Keratinocyte (primary cell): ENCODE measurements around the gene TMEM59L. TPM values are rescaled to one million over a fixed set of nuclear protein-coding genes. Genes with fewer than 3 reads are reported as not detected.
"Not testable (repeated sequence)": the region's sequence is repeated elsewhere in the genome, so short reads cannot be mapped to it uniquely, and the experiment has no call there.

ENCODE experiments used
- DNase-seq: peaks from one replicate; pipeline ENCODE4 v3.0.0-alpha.2; 2011; ENCODE audit warnings: low read depth, missing footprints, low spot score
- FAIRE-seq: peaks from 2 replicates; lab custom pipeline; 2011; peaks lifted over from hg19 to GRCh38; lab: Jason Lieb, UNC
- H2AFZ ChIP-seq: 2 replicates; pipeline ENCODE4 v1.6.0; 2012; ENCODE audit warnings: low read length, control low read depth, inconsistent platforms; ENCODE audit not compliant: control insufficient read depth
- H3K27ac ChIP-seq: 2 replicates; pipeline ENCODE4 v1.5.1; 2011; ENCODE audit warnings: low read length; ENCODE audit not compliant: control insufficient read depth, insufficient read depth
- H3K27me3 ChIP-seq: 3 replicates; pipeline ENCODE4 v1.6.0; 2011; ENCODE audit warnings: low read length; ENCODE audit not compliant: control insufficient read depth, insufficient read depth; ENCODE audit errors: extremely low read depth
- H3K36me3 ChIP-seq, 2 experiments: 2 replicates in 1 of 2; 3 replicates in 1 of 2; pipeline ENCODE4 v1.5.1; 2011; ENCODE audit warnings: low read length in 2 of 2, mild to moderate bottlenecking in 1 of 2; ENCODE audit not compliant: control insufficient read depth in 2 of 2, insufficient read depth in 2 of 2; ENCODE audit errors: extremely low read depth in 1 of 2
- H3K4me1 ChIP-seq: 3 replicates; pipeline ENCODE4 v1.5.1; 2011; ENCODE audit warnings: low read length; ENCODE audit not compliant: control insufficient read depth, insufficient read depth; ENCODE audit errors: extremely low read depth
- H3K4me2 ChIP-seq: 3 replicates; pipeline ENCODE4 v1.6.0; 2011; ENCODE audit warnings: low read depth, low read length; ENCODE audit not compliant: control insufficient read depth, insufficient read depth; ENCODE audit errors: extremely low read depth
- H3K4me3 ChIP-seq, 3 experiments: fragments of 200-600 bp in 1 of 3; sonication (generic) in 1 of 3; 2 replicates in 2 of 3; 3 replicates in 1 of 3; pipeline ENCODE4 v1.5.1; 2011 to 2016; ENCODE audit warnings: low read length in 3 of 3, mild to moderate bottlenecking in 3 of 3, control low read depth in 2 of 3, inconsistent platforms in 1 of 3, low read depth in 1 of 3, mixed read lengths in 1 of 3, mixed run types in 1 of 3, moderate library complexity in 1 of 3; ENCODE audit not compliant: control insufficient read depth in 2 of 3, insufficient read depth in 2 of 3; ENCODE audit errors: extremely low read depth in 1 of 3
- H3K79me2 ChIP-seq: 2 replicates; pipeline ENCODE4 v1.6.0; 2012; ENCODE audit warnings: low read length; ENCODE audit not compliant: control insufficient read depth, insufficient read depth
- H3K9ac ChIP-seq: 3 replicates; pipeline ENCODE4 v1.6.0; 2011; ENCODE audit warnings: low read length; ENCODE audit not compliant: control insufficient read depth, insufficient read depth; ENCODE audit errors: extremely low read depth
- H3K9me1 ChIP-seq: 3 replicates; pipeline ENCODE4 v1.6.0; 2011; ENCODE audit warnings: low read length; ENCODE audit not compliant: control insufficient read depth, insufficient read depth; ENCODE audit errors: extremely low read depth
- H3K9me3 ChIP-seq: 2 replicates; pipeline ENCODE4 v1.5.1; 2012; ENCODE audit warnings: low read depth, low read length; ENCODE audit not compliant: control insufficient read depth
- H4K20me1 ChIP-seq: 3 replicates; pipeline ENCODE4 v1.6.0; 2011; ENCODE audit warnings: low read length; ENCODE audit not compliant: control insufficient read depth, insufficient read depth; ENCODE audit errors: extremely low read depth
- EZH2 ChIP-seq: IDR thresholded peaks from one replicate; pipeline ENCODE4 v1.6.1; 2012; ENCODE audit warnings: inconsistent platforms, mild to moderate bottlenecking, low read length, moderate library complexity
- dilution Hi-C: fragments of 300-500 bp; cut with MboI; formaldehyde crosslinking; loops from one replicate; pipeline ENCODE4 v1.7.0; 2020; ENCODE audit warnings: low sequenced_read_pairs; ENCODE audit not compliant: extremely low pct_ligation_motif_present
- polyA plus RNA-seq, 5 experiments: library from polyadenylated mRNA; depleted of rRNA in 3 of 5; stranded (reverse) in 3 of 5; stranded (forward) in 1 of 5; unstranded in 1 of 5; fragments of >200 nt; gene quantifications; 1 replicate in 1 of 5; 2 replicates in 3 of 5; 3 replicates in 1 of 5; pipeline versions ENCODE4 v1.2.1 to v1.2.3, GENCODE V29; 2011 to 2012; ENCODE audit warnings: missing spikeins in 2 of 5, low read depth in 1 of 5, low replicate concordance in 1 of 5
- TF ChIP-seq, protein P1 (sequence below), 3 experiments: IDR thresholded peaks in 1 of 3; conservative IDR thresholded peaks in 1 of 3; optimal IDR thresholded peaks in 1 of 3; 2 replicates in 2 of 3; 3 replicates in 1 of 3; pipeline versions ENCODE3 to v1.5.1; 2011; ENCODE audit warnings: low read length in 3 of 3, mild to moderate bottlenecking in 3 of 3, moderate library complexity in 2 of 3, control low read depth in 1 of 3, inconsistent platforms in 1 of 3; ENCODE audit not compliant: insufficient read depth in 2 of 3; ENCODE audit errors: extremely low read depth in 1 of 3

TMEM59L gene
- polyA plus RNA-seq, 1 donor (not counting 4 experiments of a cell fraction or from before 2014, with no cell fraction given) = not detected

DNA sequence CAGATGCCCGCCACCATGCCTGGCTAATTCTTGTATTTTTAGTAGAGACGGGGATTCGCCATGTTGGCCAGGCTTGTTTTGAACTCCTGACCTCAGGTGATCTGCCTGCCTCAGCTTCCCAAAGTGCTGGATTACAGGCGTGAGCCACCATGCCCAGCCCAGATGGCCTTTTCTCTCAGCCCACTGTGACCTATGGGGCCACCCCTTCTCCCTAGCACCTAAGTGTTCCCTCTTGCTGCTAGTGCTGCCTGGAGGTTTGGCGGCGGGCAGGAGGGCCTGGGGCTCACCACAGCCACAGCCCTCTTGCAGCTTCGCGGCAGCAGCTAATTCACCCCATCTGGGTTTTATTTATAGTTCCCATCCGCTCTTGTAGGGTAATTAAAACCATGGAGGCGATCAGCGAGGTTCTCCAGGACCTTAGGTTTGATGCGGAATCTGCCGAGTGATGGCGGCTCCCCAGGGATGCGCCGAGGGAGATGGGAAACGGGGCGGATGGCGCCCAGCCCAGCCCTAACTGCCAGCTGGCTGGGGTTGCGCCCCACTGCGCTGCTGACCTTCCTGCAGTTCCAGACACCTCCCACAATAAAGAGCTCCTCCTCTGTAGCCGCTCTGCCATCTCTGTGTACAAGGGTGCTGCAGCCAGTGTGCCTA lies 20.8 kb upstream of the TMEM59L start:
- dilution Hi-C loops = no loop called here
- no peak overlapping the region for H3K27ac ChIP-seq
- H3K79me2 ChIP-seq = peaks cover 9% of the 10 kb centered on the region
- H3K4me2 ChIP-seq = no peak overlapping the region
- H3K9ac ChIP-seq = no peak overlapping the region
- no peak for TF ChIP-seq EZH2
- TF ChIP-seq, protein P1, sequence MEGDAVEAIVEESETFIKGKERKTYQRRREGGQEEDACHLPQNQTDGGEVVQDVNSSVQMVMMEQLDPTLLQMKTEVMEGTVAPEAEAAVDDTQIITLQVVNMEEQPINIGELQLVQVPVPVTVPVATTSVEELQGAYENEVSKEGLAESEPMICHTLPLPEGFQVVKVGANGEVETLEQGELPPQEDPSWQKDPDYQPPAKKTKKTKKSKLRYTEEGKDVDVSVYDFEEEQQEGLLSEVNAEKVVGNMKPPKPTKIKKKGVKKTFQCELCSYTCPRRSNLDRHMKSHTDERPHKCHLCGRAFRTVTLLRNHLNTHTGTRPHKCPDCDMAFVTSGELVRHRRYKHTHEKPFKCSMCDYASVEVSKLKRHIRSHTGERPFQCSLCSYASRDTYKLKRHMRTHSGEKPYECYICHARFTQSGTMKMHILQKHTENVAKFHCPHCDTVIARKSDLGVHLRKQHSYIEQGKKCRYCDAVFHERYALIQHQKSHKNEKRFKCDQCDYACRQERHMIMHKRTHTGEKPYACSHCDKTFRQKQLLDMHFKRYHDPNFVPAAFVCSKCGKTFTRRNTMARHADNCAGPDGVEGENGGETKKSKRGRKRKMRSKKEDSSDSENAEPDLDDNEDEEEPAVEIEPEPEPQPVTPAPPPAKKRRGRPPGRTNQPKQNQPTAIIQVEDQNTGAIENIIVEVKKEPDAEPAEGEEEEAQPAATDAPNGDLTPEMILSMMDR (optimal IDR thresholded peaks at IDR 0.05 in 1 of 3, IDR thresholded peaks at IDR 0.05 in 1 of 3, conservative IDR thresholded peaks at IDR 0.05 in 1 of 3; ENCODE audit: extremely low read depth in 1 of 3, insufficient read depth in 2 of 3, low read length in 3 of 3) = no peak
- H3K4me3 ChIP-seq = no peak overlapping the region
- H3K9me1 ChIP-seq = no peaks in the 10 kb centered on the region
- no peaks in the 10 kb centered on the region for H3K27me3 ChIP-seq
- FAIRE-seq (no peak), DNase-seq (no peak)
- H3K36me3 ChIP-seq = peaks cover 5 to 8% of the 10 kb centered on the region in 2 experiments
- no peak overlapping the region for H2AFZ ChIP-seq
- H3K4me1 ChIP-seq = peaks cover 13% of the 10 kb centered on the region
- H3K9me3 ChIP-seq = no peaks in the 10 kb centered on the region
- H4K20me1 ChIP-seq = no peaks in the 10 kb centered on the region

GRCh38 chr19:18592732-18593131 lies 19.9 kb upstream of the TMEM59L start:
- H3K27ac ChIP-seq, H3K4me3 ChIP-seq, FAIRE-seq, H2AFZ ChIP-seq, H3K9ac ChIP-seq, H3K4me2 ChIP-seq, dilution Hi-C loops, DNase-seq, H3K36me3 ChIP-seq, H3K79me2 ChIP-seq, H3K9me3 ChIP-seq, H4K20me1 ChIP-seq, H3K27me3 ChIP-seq, H3K9me1 ChIP-seq: not testable (repeated sequence)
- peaks cover 13% of the 10 kb centered on the region for H3K4me1 ChIP-seq
